ENCODE data around the gene CEACAM19. TPM values are rescaled to one million over a fixed set of nuclear protein-coding genes. Genes with fewer than 3 reads are reported as not detected.

Gene CEACAM19
- total and polyA plus RNA-seq, 2 donors (not counting 3 experiments of a cell fraction or from before 2014, with no cell fraction given), result 9.9 to 14.5 TPM

GRCh38 chr19:44723952-44724319 is 52.7 kb downstream of the CEACAM19 start:
- Histone ChIP-seq H3K9me3 (replicated peaks; ENCODE audit: control insufficient read depth, insufficient read depth, low read length) (no peaks in the 10 kb centered on the region), H4K20me1 (replicated peaks; ENCODE audit: control insufficient read depth, extremely low read depth, insufficient read depth, low read length) (no peaks in the 10 kb centered on the region), H3K79me2 (ENCODE audit: control insufficient read depth, insufficient read depth, low read length) (peaks cover 4% of the 10 kb centered on the region), H3K27ac (ENCODE audit: insufficient read depth, low read depth, low read length) (no peak overlapping the region), H2AFZ (ENCODE audit: low read depth, low read length) (peak overlapping the region; percentile 38), H3K4me3 (replicated peaks in 1 of 3; ENCODE audit: insufficient read depth in 1 of 3, low read depth in 1 of 3, low read length in 3 of 3) (no peak overlapping the region), H3K9ac (replicated peaks; ENCODE audit: extremely low read depth, insufficient read depth, low read length) (no peak overlapping the region), H3K4me1 (ENCODE audit: control insufficient read depth, extremely low read depth, insufficient read depth, low read length) (peaks cover 36% of the 10 kb centered on the region), H3K4me2 (ENCODE audit: insufficient read depth, low read length) (no peak overlapping the region), H3K27me3 (ENCODE audit: control insufficient read depth in 2 of 2, insufficient read depth in 2 of 2, low read length in 2 of 2) (no peaks in the 10 kb centered on the region), H3K36me3 (ENCODE audit: control insufficient read depth in 2 of 2, extremely low read depth in 1 of 2, insufficient read depth in 2 of 2, low read length in 2 of 2) (no peaks in the 10 kb centered on the region), H3K9me1 (replicated peaks; ENCODE audit: control insufficient read depth, extremely low read depth, insufficient read depth, low read length) (no peaks in the 10 kb centered on the region)
- intact Hi-C loops (cut with micrococcal nuclease), result loop anchor here (1.0 to 5.0 kb wide), 7 partner anchors 25 to 228 kb away; partner anchors contain the start of gene BCL3
- ChIA-PET POLR2A (interaction anchor here (0.6 to 1.5 kb wide), 4 partner anchors 28 to 47 kb away, joined by 3 to 5 read pairs (median 4); no protein-coding TSS in a partner anchor), CTCF (interaction anchor here (0.7 to 15.8 kb wide), 44 partner anchors 9 to 228 kb away, joined by 3 to 688 read pairs (median 7); partner anchors contain the start of genes APOE, BCAM, BCL3 and CBLC)
- peak; percentile 85 for FAIRE-seq
- peak; percentile 81 for DNase-seq (ENCODE audit: low read depth, low spot score)
- no TSS peak for BruUV-seq (replicated peaks)
- dilution Hi-C loops (cut with MboI; ENCODE audit: extremely low pct_ligation_motif_present, low sequenced_read_pairs), result no loop called here
- TF ChIP-seq POLR2A (IDR thresholded peaks at IDR 0.05; ENCODE audit: low read depth, low read length) (no peak), CTCF (IDR thresholded peaks at IDR 0.05; ENCODE audit: extremely low read depth in 1 of 2, insufficient read depth in 1 of 2, low read depth in 1 of 2, low read length in 2 of 2) (peak; percentile 90 to 98)

- TF ChIP-seq EZH2 (IDR thresholded peaks at IDR 0.05; ENCODE audit: borderline replicate concordance, low read depth, low read length, severe bottlenecking) (no peak), POLR2AphosphoS5 (IDR thresholded peaks at IDR 0.05; ENCODE audit: insufficient read depth, low read depth, low read length) (no peak), GATA2 (IDR thresholded peaks at IDR 0.05; ENCODE audit: insufficient read depth, insufficient read length, low read depth, low read length) (no peak), MYC (IDR thresholded peaks at IDR 0.05; ENCODE audit: low read depth, low read length) (no peak), POLR2A (IDR thresholded peaks at IDR 0.05; ENCODE audit: low read depth, low read length) (no peak), JUN (IDR thresholded peaks at IDR 0.05; ENCODE audit: borderline replicate concordance, insufficient read depth, insufficient read length, low read depth) (no peak), CTCF (IDR thresholded peaks at IDR 0.05; ENCODE audit: extremely low read depth in 1 of 2, insufficient read depth in 1 of 2, low read depth in 1 of 2, low read length in 2 of 2) (no peak), FOS (IDR thresholded peaks at IDR 0.05; ENCODE audit: borderline replicate concordance, insufficient read depth, low read length) (no peak), MAX (IDR thresholded peaks at IDR 0.05; ENCODE audit: insufficient read depth, insufficient read length) (no peak)
- Histone ChIP-seq H3K4me2 (ENCODE audit: insufficient read depth, low read length) (no peak overlapping the region), H3K27me3 (ENCODE audit: control insufficient read depth in 2 of 2, insufficient read depth in 2 of 2, low read length in 2 of 2) (no peaks in the 10 kb centered on the region), H3K27ac (ENCODE audit: insufficient read depth, low read depth, low read length) (no peak overlapping the region), H3K9me1 (replicated peaks; ENCODE audit: control insufficient read depth, extremely low read depth, insufficient read depth, low read length) (no peaks in the 10 kb centered on the region), H3K36me3 (ENCODE audit: control insufficient read depth in 2 of 2, extremely low read depth in 1 of 2, insufficient read depth in 2 of 2, low read length in 2 of 2) (no peaks in the 10 kb centered on the region), H4K20me1 (replicated peaks; ENCODE audit: control insufficient read depth, extremely low read depth, insufficient read depth, low read length) (no peaks in the 10 kb centered on the region), H3K4me1 (ENCODE audit: control insufficient read depth, extremely low read depth, insufficient read depth, low read length) (peaks cover 29% of the 10 kb centered on the region), H3K9me3 (replicated peaks; ENCODE audit: control insufficient read depth, insufficient read depth, low read length) (no peaks in the 10 kb centered on the region), H3K4me3 (replicated peaks in 1 of 3; ENCODE audit: insufficient read depth in 1 of 3, low read depth in 1 of 3, low read length in 3 of 3) (no peak overlapping the region), H3K79me2 (ENCODE audit: control insufficient read depth, insufficient read depth, low read length) (no peaks in the 10 kb centered on the region), H2AFZ (ENCODE audit: low read depth, low read length) (peak overlapping the region; percentile 52), H3K9ac (replicated peaks; ENCODE audit: extremely low read depth, insufficient read depth, low read length) (no peak overlapping the region)
- no peak for DNase-seq (ENCODE audit: low read depth, low spot score)
- dilution Hi-C loops (cut with MboI; ENCODE audit: extremely low pct_ligation_motif_present, low sequenced_read_pairs) (no loop called here), intact Hi-C loops (cut with micrococcal nuclease) (loop anchor here (2.0 kb wide), 1 partner anchor 24 kb away; the partner anchor contains the start of gene BCL3)
- BruUV-seq (replicated peaks), result no TSS peak
- CTCF ChIA-PET, result interaction anchor here (1.1 to 15.8 kb wide), 14 partner anchors 12 to 155 kb away, joined by 3 to 688 read pairs (median 42); partner anchors contain the start of genes BCL3 and CBLC
- FAIRE-seq, result no peak
- POLR2A ChIA-PET, result no interaction called here
Measured at GRCh38 chr19:44725251-44725650, 54.0 kb downstream of the CEACAM19 start.
